Natural killer cell (primary cell): ENCODE data around the gene RNF182. TPM values are rescaled to one million over a fixed set of nuclear protein-coding genes. Genes with fewer than 3 reads are reported as not detected.

ENCODE experiments used
- ATAC-seq, 3 donors: fragments of 150-1000 bp in 2 of 3; fragments of 200-7000 bp in 1 of 3; cut with Tn5 transposase; 1 replicate in 1 of 3; 2 replicates in 2 of 3; pipeline ENCODE4 v1.10.0; 2021; ENCODE audit warnings: mild to moderate bottlenecking in 2 of 3, moderate library complexity in 2 of 3
- DNase-seq, 2 donors: peaks; one replicate each; pipeline versions ENCODE4 v3.0.0 to v3.0.0-alpha.2; 2013 to 2021; ENCODE audit warnings: mixed read lengths in 1 of 2
- H3K27ac ChIP-seq: one replicate; pipeline ENCODE4 v1.5.1; 2013; ENCODE audit warnings: mild to moderate bottlenecking, low read length
- H3K27me3 ChIP-seq: one replicate; pipeline ENCODE4 v1.6.1; 2013; ENCODE audit warnings: low read length; ENCODE audit not compliant: control insufficient read depth, insufficient read depth
- H3K36me3 ChIP-seq: one replicate; pipeline ENCODE4 v1.6.1; 2013; ENCODE audit warnings: low read length; ENCODE audit not compliant: control insufficient read depth, insufficient read depth
- H3K4me1 ChIP-seq: one replicate; pipeline ENCODE4 v1.6.1; 2013; ENCODE audit warnings: low read length; ENCODE audit not compliant: control insufficient read depth, insufficient read depth
- H3K4me3 ChIP-seq: one replicate; pipeline ENCODE4 v1.5.1; 2013; ENCODE audit warnings: low read length
- H3K9me3 ChIP-seq: one replicate; pipeline ENCODE4 v1.6.1; 2013; ENCODE audit warnings: low read length; ENCODE audit not compliant: control insufficient read depth, insufficient read depth
- H3K27ac Mint-ChIP-seq, 2 donors: one replicate each; pipeline ENCODE4 v1.8.0; 2022; ENCODE audit warnings: mild to moderate bottlenecking in 2 of 2, mixed read lengths in 2 of 2, moderate library complexity in 1 of 2
- H3K27me3 Mint-ChIP-seq, 2 donors: one replicate each; pipeline ENCODE4 v1.8.0; 2022; ENCODE audit warnings: low read depth in 2 of 2, mixed read lengths in 2 of 2
- H3K36me3 Mint-ChIP-seq: one replicate; pipeline ENCODE4 v1.8.0; 2022; ENCODE audit warnings: mixed read lengths
- H3K4me1 Mint-ChIP-seq, 2 donors: one replicate each; pipeline ENCODE4 v1.8.0; 2022; ENCODE audit warnings: mixed read lengths in 2 of 2
- H3K4me3 Mint-ChIP-seq: one replicate; pipeline ENCODE4 v1.8.0; 2022; ENCODE audit warnings: mild to moderate bottlenecking, moderate library complexity, mixed read lengths
- H3K9me3 Mint-ChIP-seq, 2 donors: one replicate each; pipeline ENCODE4 v1.8.0; 2022; ENCODE audit warnings: mixed read lengths in 2 of 2
- WGBS: methylation state at CpG from one replicate; pipeline ENCODE4 v1.1.7; 2013; ENCODE audit warnings: missing lambda C conversion rate; ENCODE audit not compliant: insufficient coverage; 5-methylcytosine and 5-hydroxymethylcytosine counted together
- intact Hi-C: fragments of 100-400 bp; cut with micrococcal nuclease; formaldehyde crosslinking; loops from one replicate; pipeline ENCODE4 v1.14.2; 2022
- total RNA-seq, 4 donors: library from RNA; stranded (reverse); fragments of 120-200 nt in 1 of 4; gene quantifications; one replicate each; pipeline versions ENCODE4 v1.2.3 to v1.2.4, GENCODE V29; 2013 to 2022
- TF ChIP-seq, protein P1 (sequence below): fragments of 200-600 bp; IDR thresholded peaks from one replicate; pipeline ENCODE4 v1.8.0; 2022; ENCODE audit warnings: antibody characterized with exemption

The RNF182 gene
- total RNA-seq, 3 donors from 2014 or later (not counting 1 experiment from before 2014, with no cell fraction given), result not detected

DNA sequence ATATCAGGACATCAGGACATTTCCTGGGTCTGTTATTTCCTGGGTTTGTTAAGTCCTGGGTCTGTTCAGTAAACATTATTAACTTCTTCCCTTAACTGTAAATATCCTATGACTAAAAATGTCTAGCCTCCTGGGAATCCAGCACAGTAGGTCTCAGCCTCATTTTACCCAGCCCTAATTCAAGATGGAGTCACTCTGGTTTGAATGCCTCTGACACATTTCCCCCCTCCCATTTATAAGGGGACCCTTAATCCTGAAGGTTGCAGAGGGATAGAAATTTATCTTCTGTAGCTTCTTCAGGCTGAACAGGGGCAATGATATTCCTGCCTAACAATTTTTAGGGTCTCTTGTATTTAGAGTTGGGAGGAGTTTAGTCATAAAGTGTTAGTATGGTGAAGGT lies 21.8 kb downstream of the RNF182 start:
- peaks cover 8% of the 10 kb centered on the region for H3K36me3 Mint-ChIP-seq
- Histone ChIP-seq H3K36me3 (no peaks in the 10 kb centered on the region), H3K4me1 (no peaks in the 10 kb centered on the region), H3K27me3 (peaks cover 4% of the 10 kb centered on the region), H3K4me3 (no peak overlapping the region), H3K9me3 (peaks cover 6% of the 10 kb centered on the region), H3K27ac (no peak overlapping the region)
- peaks cover 26 to 59% of the 10 kb centered on the region in 2 donors for H3K27me3 Mint-ChIP-seq
- H3K4me3 Mint-ChIP-seq, result no peak overlapping the region
- no peaks in the 10 kb centered on the region for H3K9me3 Mint-ChIP-seq
- TF ChIP-seq, protein P1, sequence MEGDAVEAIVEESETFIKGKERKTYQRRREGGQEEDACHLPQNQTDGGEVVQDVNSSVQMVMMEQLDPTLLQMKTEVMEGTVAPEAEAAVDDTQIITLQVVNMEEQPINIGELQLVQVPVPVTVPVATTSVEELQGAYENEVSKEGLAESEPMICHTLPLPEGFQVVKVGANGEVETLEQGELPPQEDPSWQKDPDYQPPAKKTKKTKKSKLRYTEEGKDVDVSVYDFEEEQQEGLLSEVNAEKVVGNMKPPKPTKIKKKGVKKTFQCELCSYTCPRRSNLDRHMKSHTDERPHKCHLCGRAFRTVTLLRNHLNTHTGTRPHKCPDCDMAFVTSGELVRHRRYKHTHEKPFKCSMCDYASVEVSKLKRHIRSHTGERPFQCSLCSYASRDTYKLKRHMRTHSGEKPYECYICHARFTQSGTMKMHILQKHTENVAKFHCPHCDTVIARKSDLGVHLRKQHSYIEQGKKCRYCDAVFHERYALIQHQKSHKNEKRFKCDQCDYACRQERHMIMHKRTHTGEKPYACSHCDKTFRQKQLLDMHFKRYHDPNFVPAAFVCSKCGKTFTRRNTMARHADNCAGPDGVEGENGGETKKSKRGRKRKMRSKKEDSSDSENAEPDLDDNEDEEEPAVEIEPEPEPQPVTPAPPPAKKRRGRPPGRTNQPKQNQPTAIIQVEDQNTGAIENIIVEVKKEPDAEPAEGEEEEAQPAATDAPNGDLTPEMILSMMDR, result no peak
- ATAC-seq, result no peak
- no peak overlapping the region for H3K27ac Mint-ChIP-seq
- no peak for DNase-seq
- H3K4me1 Mint-ChIP-seq, result no peaks in the 10 kb centered on the region
- intact Hi-C loops, result no loop called here

DNA sequence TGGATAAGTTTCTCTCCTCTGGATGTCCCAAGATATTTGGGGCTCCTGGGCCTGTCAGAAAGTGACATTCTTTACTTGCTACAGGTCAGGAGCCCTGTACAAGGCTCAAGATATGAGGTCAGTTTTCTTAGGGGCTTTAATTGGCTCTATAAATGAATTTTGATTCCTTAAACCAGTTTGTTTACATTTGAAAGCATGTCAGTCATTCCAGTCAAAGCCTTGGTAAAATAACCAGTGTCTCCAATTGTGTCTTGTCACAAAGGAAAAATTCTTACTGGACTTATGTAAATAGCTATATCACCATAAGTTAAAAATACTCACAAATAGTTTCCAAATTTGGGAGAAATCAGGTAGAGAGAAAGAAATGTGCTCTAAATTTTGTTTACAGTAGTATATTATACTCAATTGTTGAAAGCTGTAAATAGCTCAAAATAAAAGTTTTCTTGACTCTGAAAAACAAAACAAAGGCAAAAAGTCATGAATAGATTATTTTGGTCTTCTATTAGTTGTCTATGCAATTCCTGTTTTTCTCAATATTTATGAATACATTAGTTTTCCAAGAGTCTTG lies 22.9 kb downstream of the RNF182 start:
- no peak for ATAC-seq
- H3K27ac Mint-ChIP-seq, result no peak overlapping the region

DNA sequence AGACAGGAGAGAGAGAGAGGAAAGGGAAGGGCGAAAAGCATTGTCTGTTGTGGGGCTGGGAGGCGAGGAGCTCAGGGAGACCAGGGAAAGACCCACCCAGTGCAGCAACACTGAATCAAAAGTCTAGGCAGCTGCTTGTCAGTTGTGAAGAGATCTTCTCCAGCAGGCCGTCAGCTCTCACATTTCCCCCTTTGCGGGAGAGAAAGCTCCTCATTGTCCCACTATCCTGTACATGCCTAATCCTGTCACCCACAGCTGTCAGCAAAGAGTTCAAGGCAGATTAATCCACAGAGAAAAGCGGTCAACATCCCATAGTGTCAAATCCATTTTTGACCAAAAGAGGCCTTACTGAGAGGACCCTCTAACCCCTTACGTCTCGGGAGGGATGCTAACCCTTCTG lies 27.3 kb downstream of the RNF182 start:
- intact Hi-C loops, result no loop called here
- no peak for ATAC-seq
- Mint-ChIP-seq H3K4me3 (no peak overlapping the region), H3K27me3 (peaks cover 20 to 28% of the 10 kb centered on the region in 2 donors), H3K9me3 (no peaks in the 10 kb centered on the region), H3K4me1 (no peaks in the 10 kb centered on the region), H3K27ac (no peak overlapping the region), H3K36me3 (no peaks in the 10 kb centered on the region)
- DNase-seq, result no peak
- H3K9me3 ChIP-seq, result no peaks in the 10 kb centered on the region
- no peak overlapping the region for H3K4me3 ChIP-seq
- TF ChIP-seq, protein P1, result no peak
- H3K4me1 ChIP-seq, result no peaks in the 10 kb centered on the region
- no peak overlapping the region for H3K27ac ChIP-seq
- WGBS, result 94% methylated on average over 7 of the region's 7 CpGs
- peaks cover 2% of the 10 kb centered on the region for H3K27me3 ChIP-seq
- no peaks in the 10 kb centered on the region for H3K36me3 ChIP-seq

More for the DNA sequence above, 22.9 kb downstream of the RNF182 start:
- Mint-ChIP-seq H3K27me3 (peaks cover 20 to 48% of the 10 kb centered on the region in 2 donors), H3K9me3 (no peaks in the 10 kb centered on the region), H3K36me3 (no peaks in the 10 kb centered on the region), H3K4me3 (no peak overlapping the region), H3K4me1 (no peaks in the 10 kb centered on the region)
- no peak overlapping the region for H3K4me3 ChIP-seq
- no peak for DNase-seq
- TF ChIP-seq, protein P1, result no peak
- H3K27me3 ChIP-seq, result peaks cover 2% of the 10 kb centered on the region
- H3K9me3 ChIP-seq, result no peaks in the 10 kb centered on the region
- H3K27ac ChIP-seq, result no peak overlapping the region
- H3K4me1 ChIP-seq, result no peaks in the 10 kb centered on the region
- intact Hi-C loops, result no loop called here
- no peaks in the 10 kb centered on the region for H3K36me3 ChIP-seq

DNA sequence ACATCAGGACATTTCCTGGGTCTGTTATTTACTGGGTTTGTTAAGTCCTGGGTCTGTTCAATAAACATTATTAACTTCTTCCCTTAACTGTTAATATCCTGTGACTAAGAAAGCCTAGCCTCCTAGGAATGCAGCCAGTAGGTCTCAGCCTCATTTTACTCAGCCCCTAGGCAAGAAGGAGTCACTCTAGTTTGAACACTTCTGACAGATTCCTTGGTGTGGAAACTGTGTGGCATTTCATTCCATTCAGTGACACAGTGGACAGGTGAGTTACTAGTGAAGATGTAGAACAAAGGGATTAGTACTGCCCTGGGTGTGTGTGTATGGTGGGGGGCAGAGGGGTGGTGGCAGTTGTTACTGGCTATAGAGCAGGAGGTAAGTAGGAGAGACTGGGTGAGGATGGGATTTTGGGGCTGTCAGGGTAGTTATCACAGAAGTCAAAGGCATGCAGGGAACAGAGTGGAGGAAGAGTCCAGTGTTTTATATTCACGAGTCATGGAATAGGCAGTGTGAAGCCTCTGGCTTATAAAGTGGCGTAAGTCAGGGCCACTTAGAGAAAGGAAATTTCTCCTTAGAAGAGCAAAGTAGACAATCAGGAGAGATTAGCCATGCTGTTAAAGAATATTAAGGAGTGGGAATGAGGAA lies 28.4 kb downstream of the RNF182 start:
- Mint-ChIP-seq H3K36me3 (no peaks in the 10 kb centered on the region), H3K27me3 (peaks cover 17 to 21% of the 10 kb centered on the region in 2 donors), H3K9me3 (no peaks in the 10 kb centered on the region), H3K4me1 (no peaks in the 10 kb centered on the region), H3K4me3 (no peak overlapping the region), H3K27ac (no peak overlapping the region)
- H3K36me3 ChIP-seq, result no peaks in the 10 kb centered on the region
- H3K4me3 ChIP-seq, result no peak overlapping the region
- no peak overlapping the region for H3K27ac ChIP-seq
- TF ChIP-seq, protein P1, result no peak
- WGBS, result 96% methylated on average over 2 of the region's 2 CpGs
- ATAC-seq (no peak), DNase-seq (no peak)
- peaks cover 2% of the 10 kb centered on the region for H3K27me3 ChIP-seq
- no peaks in the 10 kb centered on the region for H3K9me3 ChIP-seq
- intact Hi-C loops, result no loop called here
- H3K4me1 ChIP-seq, result no peaks in the 10 kb centered on the region
